ENCODE data around the gene RPS6KL1. TPM values are rescaled to one million over a fixed set of nuclear protein-coding genes. Genes with fewer than 3 reads are reported as not detected.
A peak's percentile ranks its signal among the peaks of the same experiment; 100 is the strongest.

RPS6KL1 gene
- total RNA-seq, 2 donors from 2014 or later = 4.4 to 10.4 TPM

- H3K9me3 ChIP-seq (ENCODE audit: control insufficient read depth, low read length) = no peaks in the 10 kb centered on the region
- DNase-seq = peak; percentile 97
- peak within 1 kb of the TSS; percentile 98 for H3K27ac Mint-ChIP-seq
- H3K4me3 ChIP-seq (ENCODE audit: low read length) = peak within 1 kb of the TSS; percentile 96
- H3K9ac ChIP-seq (ENCODE audit: extremely low read depth, low read length, poor library complexity, severe bottlenecking) = peak within 1 kb of the TSS; percentile 65
- WGBS, 2 experiments (ENCODE audit: insufficient coverage in 1 of 2, insufficient read length in 1 of 2) = 1 to 2% methylated on average over 38 to 53 of the region's 53 CpGs
- peaks cover 7% of the 10 kb centered on the region for H3K27me3 Mint-ChIP-seq (ENCODE audit: insufficient read depth)
- H3K36me3 ChIP-seq (ENCODE audit: control insufficient read depth, insufficient read depth, low read length) = peaks cover 5% of the 10 kb centered on the region
- H3K9me3 Mint-ChIP-seq = no peaks in the 10 kb centered on the region
- peaks cover 12% of the 10 kb centered on the region for H3K27me3 ChIP-seq (ENCODE audit: control insufficient read depth, insufficient read depth, low read length, poor library complexity, severe bottlenecking)
- H3K4me1 ChIP-seq (ENCODE audit: control insufficient read depth, insufficient read depth, low read length) = peaks cover 4% of the 10 kb centered on the region
- peaks cover 57% of the 10 kb centered on the region for H3K4me1 Mint-ChIP-seq
- TF ChIP-seq CTCF (conservative IDR thresholded peaks at IDR 0.05) = no peak
- H3K27ac ChIP-seq (ENCODE audit: low read depth, low read length) = peak within 1 kb of the TSS; percentile 21
- peaks cover 4% of the 10 kb centered on the region for H3K36me3 Mint-ChIP-seq (ENCODE audit: low read depth)
- peak within 1 kb of the TSS; percentile 95 for H3K4me3 Mint-ChIP-seq
These were observed 41.5 kb downstream of the RPS6KL1 start, which contains the start of gene DLST for GRCh38 chr14:74881431-74882102. DLST (plus strand) TSS chr14:74881916; CDS start chr14:74881954, 38 bp downstream.

- TF ChIP-seq CTCF (conservative IDR thresholded peaks at IDR 0.05) = no peak
- Histone ChIP-seq H3K27ac (ENCODE audit: low read depth, low read length) (no peak overlapping the region), H3K4me3 (ENCODE audit: low read length) (no peak overlapping the region), H3K9me3 (ENCODE audit: control insufficient read depth, low read length) (no peaks in the 10 kb centered on the region), H3K4me1 (ENCODE audit: control insufficient read depth, insufficient read depth, low read length) (no peaks in the 10 kb centered on the region), H3K9ac (ENCODE audit: extremely low read depth, low read length, poor library complexity, severe bottlenecking) (peak overlapping the region; percentile 2), H3K27me3 (ENCODE audit: control insufficient read depth, insufficient read depth, low read length, poor library complexity, severe bottlenecking) (peaks cover 28% of the 10 kb centered on the region), H3K36me3 (ENCODE audit: control insufficient read depth, insufficient read depth, low read length) (peaks cover 5% of the 10 kb centered on the region)
- Mint-ChIP-seq H3K4me1 (peaks cover 38% of the 10 kb centered on the region), H3K27me3 (ENCODE audit: insufficient read depth) (peaks cover 21% of the 10 kb centered on the region), H3K27ac (peak overlapping the region; percentile 88), H3K36me3 (ENCODE audit: low read depth) (no peaks in the 10 kb centered on the region), H3K4me3 (no peak overlapping the region), H3K9me3 (no peaks in the 10 kb centered on the region)
- DNase-seq = no peak
- 45% methylated on average over 2 of the region's 3 CpGs; no CpG with 5 or more reads in 1 of the 2 experiments for whole genome bisulfite sequencing, 2 experiments (ENCODE audit: insufficient coverage in 1 of 2, insufficient read length in 1 of 2)
These were observed 43.5 kb downstream of the RPS6KL1 start for GRCh38 chr14:74879427-74880182.

- WGBS, 2 experiments (ENCODE audit: insufficient coverage in 1 of 2, insufficient read length in 1 of 2) = 63 to 75% methylated on average over 5 to 13 of the region's 13 CpGs
- no peaks in the 10 kb centered on the region for H3K9me3 ChIP-seq (ENCODE audit: control insufficient read depth, low read length)
- no peak within 1 kb of the TSS for H3K4me3 ChIP-seq (ENCODE audit: low read length)
- H3K27me3 ChIP-seq (ENCODE audit: control insufficient read depth, insufficient read depth, low read length, poor library complexity, severe bottlenecking) = peaks cover 55% of the 10 kb centered on the region
- H3K36me3 Mint-ChIP-seq (ENCODE audit: low read depth) = no peaks in the 10 kb centered on the region
- no peak within 1 kb of the TSS for H3K27ac ChIP-seq (ENCODE audit: low read depth, low read length)
- H3K27ac Mint-ChIP-seq = no peak within 1 kb of the TSS
- TF ChIP-seq CTCF (conservative IDR thresholded peaks at IDR 0.05) = no peak
- H3K27me3 Mint-ChIP-seq (ENCODE audit: insufficient read depth) = peaks cover 43% of the 10 kb centered on the region
- H3K4me1 Mint-ChIP-seq = peaks cover 18% of the 10 kb centered on the region
- DNase-seq = no peak
- H3K4me3 Mint-ChIP-seq = no peak within 1 kb of the TSS
- H3K4me1 ChIP-seq (ENCODE audit: control insufficient read depth, insufficient read depth, low read length) = no peaks in the 10 kb centered on the region
- no peak within 1 kb of the TSS for H3K9ac ChIP-seq (ENCODE audit: extremely low read depth, low read length, poor library complexity, severe bottlenecking)
- no peaks in the 10 kb centered on the region for H3K36me3 ChIP-seq (ENCODE audit: control insufficient read depth, insufficient read depth, low read length)
- H3K9me3 Mint-ChIP-seq = no peaks in the 10 kb centered on the region
These were observed 46.8 kb downstream of the RPS6KL1 start, which contains the start of gene PROX2 for GRCh38 chr14:74875941-74876913. PROX2 (minus strand) TSS chr14:74876145; CDS start chr14:74863834, 12,311 bp downstream.

Measured in endodermal cell (in vitro differentiated cells).